HCT116 (cell line): Measurements from ENCODE around the gene YKT6. TPM values are rescaled to one million over a fixed set of nuclear protein-coding genes. Genes with fewer than 3 reads are reported as not detected.
A peak's percentile ranks its signal among the peaks of the same experiment; 100 is the strongest.

ENCODE experiments used
- ATAC-seq: fragments of 200-7000 bp; cut with Tn5 transposase; 2 replicates; pipeline ENCODE4 v1.9.1; 2020; ENCODE audit warnings: mild to moderate bottlenecking, moderate library complexity
- BruUV-seq: library from RNA; stranded (reverse); fragments of 400-500 nt; replicated peaks from 2 replicates; lab custom pipeline; 2021; lab: Mats Ljungman, UMichigan
- CTCF ChIA-PET: fragments of 300-600 bp; sonication (Branson Sonifier 250); formaldehyde crosslinking; loops from one replicate; lab custom pipeline; 2021; ENCODE audit warnings: antibody characterized with exemption; lab: Charles Lee
- POLR2A ChIA-PET: fragments of 300-600, 350-600 bp; sonication (Branson Sonifier 250); formaldehyde crosslinking; loops from one replicate; lab custom pipeline; 2021; ENCODE audit warnings: antibody characterized with exemption; lab: Charles Lee
- RAD21 ChIA-PET, 2 experiments: fragments of 300-600 bp; sonication (Branson Sonifier 250); formaldehyde crosslinking; loops; one replicate each; lab custom pipeline; 2023; ENCODE audit warnings: low total read pairs in 2 of 2; ENCODE audit not compliant: uncharacterized antibody in 2 of 2, unreplicated experiment in 2 of 2, low non-redundant PET in 1 of 2; lab: Charles Lee
- DNase-seq: peaks from one replicate; pipeline ENCODE4 v3.0.0-alpha.2; 2010; ENCODE audit warnings: low read depth, low spot score
- H2AFZ ChIP-seq: fragments of 200-600 bp; shearing (Covaris generic), sonication (generic); 2 replicates; pipeline ENCODE4 v1.6.1; 2017; ENCODE audit warnings: low read depth, mixed run types, mixed read lengths, antibody characterized with exemption, low read length; ENCODE audit not compliant: poor library complexity, severe bottlenecking
- H3K27ac ChIP-seq: 2 replicates; pipeline ENCODE4 v1.5.1; 2012; ENCODE audit warnings: low read depth, low read length
- H3K27me3 ChIP-seq: fragments of 200-600 bp; sonication (generic); 2 replicates; pipeline ENCODE4 v1.6.1; 2016; ENCODE audit warnings: mixed run types, low read length, mixed read lengths; ENCODE audit not compliant: insufficient read depth
- H3K36me3 ChIP-seq, 2 experiments: fragments of 200-500 bp in 1 of 2; fragments of 200-600 bp in 1 of 2; sonication (Bioruptor generic) in 1 of 2; sonication (generic) in 1 of 2; 2 replicates each; pipeline versions ENCODE4 v1.5.1 to v1.6.1; 2014 to 2016; ENCODE audit warnings: low read length in 2 of 2, inconsistent platforms in 1 of 2, mixed read lengths in 1 of 2, mixed run types in 1 of 2; ENCODE audit not compliant: insufficient read depth in 2 of 2, control insufficient read depth in 1 of 2
- H3K4me1 ChIP-seq, 2 experiments: fragments of 200-600 bp in 1 of 2; sonication (generic) in 1 of 2; 2 replicates each; pipeline versions ENCODE4 v1.5.1 to v1.6.1; 2012 to 2017; ENCODE audit warnings: low read length in 2 of 2, inconsistent platforms in 1 of 2, mild to moderate bottlenecking in 1 of 2, mixed read lengths in 1 of 2, mixed run types in 1 of 2, moderate library complexity in 1 of 2; ENCODE audit not compliant: insufficient read depth in 2 of 2, control insufficient read depth in 1 of 2
- H3K4me2 ChIP-seq: fragments of 200-600 bp; sonication (generic); 2 replicates; pipeline ENCODE4 v1.6.1; 2017; ENCODE audit warnings: mixed run types, low read length, mixed read lengths
- H3K4me3 ChIP-seq, 2 experiments: fragments of 200-600 bp in 1 of 2; sonication (generic) in 1 of 2; replicated peaks in 1 of 2; 2 replicates each; pipeline ENCODE4 v1.5.1; 2011 to 2016; ENCODE audit warnings: low read length in 2 of 2, control low read depth in 1 of 2, low read depth in 1 of 2, mild to moderate bottlenecking in 1 of 2, mixed read lengths in 1 of 2, mixed run types in 1 of 2
- H3K79me2 ChIP-seq: fragments of 200-600 bp; sonication (generic); 2 replicates; pipeline ENCODE4 v1.6.1; 2017; ENCODE audit warnings: mild to moderate bottlenecking, mixed run types, low read length, moderate library complexity, mixed read lengths; ENCODE audit not compliant: insufficient read depth
- H3K9ac ChIP-seq: fragments of 200-600 bp; sonication (generic); 2 replicates; pipeline ENCODE4 v1.6.1; 2016; ENCODE audit warnings: low read length, mixed read lengths
- H3K9me2 ChIP-seq: fragments of 200-600 bp; sonication (generic), shearing (Covaris generic); 2 replicates; pipeline ENCODE4 v1.6.1; 2017; ENCODE audit warnings: mixed run types, mild to moderate bottlenecking, moderate library complexity; ENCODE audit not compliant: insufficient read depth
- H3K9me3 ChIP-seq, 2 experiments: fragments of 200-500 bp in 1 of 2; fragments of 200-600 bp in 1 of 2; sonication (Bioruptor generic) in 1 of 2; sonication (generic) in 1 of 2; 2 replicates each; pipeline ENCODE4 v1.6.1; 2014 to 2017; ENCODE audit warnings: low read length in 2 of 2, mixed read lengths in 2 of 2, inconsistent platforms in 1 of 2, low read depth in 1 of 2, mild to moderate bottlenecking in 1 of 2, mixed run types in 1 of 2, moderate library complexity in 1 of 2; ENCODE audit not compliant: control insufficient read depth in 1 of 2, insufficient read depth in 1 of 2
- H4K20me1 ChIP-seq: fragments of 200-600 bp; sonication (generic), shearing (Covaris generic); 2 replicates; pipeline ENCODE4 v1.6.1; 2017; ENCODE audit warnings: mixed run types, mild to moderate bottlenecking, moderate library complexity; ENCODE audit not compliant: insufficient read depth
- EZH2phosphoT487 ChIP-seq: fragments of 200-600 bp; IDR thresholded peaks from 2 replicates; pipeline ENCODE4 v1.6.1; 2018; ENCODE audit warnings: antibody characterized with exemption, borderline replicate concordance
- JUND ChIP-seq: IDR thresholded peaks from 2 replicates; pipeline ENCODE4 v1.6.1; 2012
- REST ChIP-seq: IDR thresholded peaks from 2 replicates; pipeline ENCODE4 v1.6.1; 2012; ENCODE audit warnings: low read depth
- SIN3A ChIP-seq: IDR thresholded peaks from 2 replicates; pipeline ENCODE4 v1.6.1; 2012; ENCODE audit warnings: low read depth
- SP1 ChIP-seq: IDR thresholded peaks from 2 replicates; pipeline ENCODE4 v1.6.1; 2012; ENCODE audit warnings: low read depth
- ZBTB33 ChIP-seq: IDR thresholded peaks from 2 replicates; pipeline ENCODE4 v1.6.1; 2011; ENCODE audit warnings: mild to moderate bottlenecking, low read length, moderate library complexity; ENCODE audit not compliant: insufficient replicate concordance; ENCODE audit errors: extremely low read depth
- ZFX ChIP-seq: fragments of 450-650 bp; IDR thresholded peaks from 2 replicates; pipeline ENCODE4 v1.6.1; 2017
- intact Hi-C: fragments of 100-400 bp; cut with micrococcal nuclease; formaldehyde crosslinking; loops from 2 replicates; pipeline ENCODE4 v1.10.0; 2022
- total RNA-seq: library from RNA; stranded (reverse); gene quantifications from one replicate; pipeline ENCODE4 v1.2.1, GENCODE V29; 2021; ENCODE audit not compliant: unreplicated experiment
- TF ChIP-seq, protein P1 (sequence below): IDR thresholded peaks from 2 replicates; pipeline ENCODE4 v1.6.1; 2012

The YKT6 gene
- total RNA-seq, 1 experiment from 2014 or later, result 84.8 TPM

GRCh38 chr7:44162785-44163395 lies 37.9 kb upstream of the YKT6 start (continued):
- TF ChIP-seq REST, result no peak
- no peak for TF ChIP-seq ZBTB33
- TF ChIP-seq EZH2phosphoT487, result no peak
- TF ChIP-seq, protein P1, sequence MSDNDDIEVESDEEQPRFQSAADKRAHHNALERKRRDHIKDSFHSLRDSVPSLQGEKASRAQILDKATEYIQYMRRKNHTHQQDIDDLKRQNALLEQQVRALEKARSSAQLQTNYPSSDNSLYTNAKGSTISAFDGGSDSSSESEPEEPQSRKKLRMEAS, result no peak
- no peak for TF ChIP-seq SIN3A

GRCh38 chr7:44163591-44163990 lies 37.2 kb upstream of the YKT6 start:
- CTCF ChIA-PET, result no interaction called here

More at GRCh38 chr7:44163591-44163990, 37.2 kb upstream of the YKT6 start:
- BruUV-seq, result no TSS peak
- Histone ChIP-seq H4K20me1 (no peaks in the 10 kb centered on the region), H3K36me3 (no peaks in the 10 kb centered on the region), H3K9me2 (no peaks in the 10 kb centered on the region), H3K27ac (no peak overlapping the region), H3K4me3 (no peak overlapping the region), H3K4me1 (peaks cover 0 to 3% of the 10 kb centered on the region in 2 experiments; a peak in 1 of 4 replicates), H3K27me3 (no peaks in the 10 kb centered on the region), H2AFZ (no peak overlapping the region), H3K9me3 (no peaks in the 10 kb centered on the region), H3K4me2 (no peak overlapping the region), H3K9ac (no peak overlapping the region), H3K79me2 (no peaks in the 10 kb centered on the region)
- ChIA-PET RAD21 (no interaction called here), POLR2A (no interaction called here)
- DNase-seq (no peak), ATAC-seq (peak; percentile 42; the same call in 1 of the 2 replicates)
- intact Hi-C loops, result no loop called here
- no peak for TF ChIP-seq JUND
- no peak for TF ChIP-seq EZH2phosphoT487
- no peak for TF ChIP-seq SP1
- no peak for TF ChIP-seq ZFX
